Measurements from ENCODE around the gene P2RY8. TPM values are rescaled to one million over a fixed set of nuclear protein-coding genes. Genes with fewer than 3 reads are reported as not detected.
"Not testable (repeated sequence)": the region's sequence is repeated elsewhere in the genome, so short reads cannot be mapped to it uniquely, and the experiment has no call there.

P2RY8 gene
- total RNA-seq, 1 experiment from 2014 or later, result 0.37 TPM

- no peak for TF ChIP-seq GRHL2 (CRISPR knock-in tag; IDR thresholded peaks at IDR 0.05; ENCODE audit: insufficient replicate concordance, severe bottlenecking)
- TF ChIP-seq ZNF416 (CRISPR knock-in tag; IDR thresholded peaks at IDR 0.05), result no peak
- no peak for TF ChIP-seq ZBTB21 (CRISPR knock-in tag; IDR thresholded peaks at IDR 0.05; ENCODE audit: borderline replicate concordance)
- TF ChIP-seq RORB (CRISPR knock-in tag; IDR thresholded peaks at IDR 0.05), result no peak
- TF ChIP-seq, protein P1, sequence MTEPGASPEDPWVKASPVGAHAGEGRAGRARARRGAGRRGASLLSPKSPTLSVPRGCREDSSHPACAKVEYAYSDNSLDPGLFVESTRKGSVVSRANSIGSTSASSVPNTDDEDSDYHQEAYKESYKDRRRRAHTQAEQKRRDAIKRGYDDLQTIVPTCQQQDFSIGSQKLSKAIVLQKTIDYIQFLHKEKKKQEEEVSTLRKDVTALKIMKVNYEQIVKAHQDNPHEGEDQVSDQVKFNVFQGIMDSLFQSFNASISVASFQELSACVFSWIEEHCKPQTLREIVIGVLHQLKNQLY (CRISPR knock-in tag; IDR thresholded peaks at IDR 0.05), result no peak
- TF ChIP-seq ZNF219 (CRISPR knock-in tag; IDR thresholded peaks at IDR 0.05; ENCODE audit: borderline replicate concordance), result no peak
- no peak for TF ChIP-seq TEAD1 (CRISPR knock-in tag; IDR thresholded peaks at IDR 0.05)
Measured at GRCh38 chrX:1483843-1484637, 52.9 kb downstream of the P2RY8 start (continued).

GRCh38 chrX:1482530-1482928 lies 54.5 kb downstream of the P2RY8 start:
- ATAC-seq; POLR2A ChIA-PET; H3K27ac Mint-ChIP-seq; CTCF ChIA-PET; DNase-seq (ENCODE audit: low spot score); H3K4me3 Mint-ChIP-seq: not testable (repeated sequence)
- peaks cover 21% of the 10 kb centered on the region for H3K9me3 Mint-ChIP-seq
- peaks cover 18% of the 10 kb centered on the region for H3K36me3 Mint-ChIP-seq
- peaks cover 11% of the 10 kb centered on the region for H3K4me1 Mint-ChIP-seq
- H3K27me3 Mint-ChIP-seq (ENCODE audit: low read depth), result peaks cover 10% of the 10 kb centered on the region

GRCh38 chrX:1481636-1482529 lies 55.1 kb downstream of the P2RY8 start:
- CTCF ChIA-PET, result no interaction called here
- POLR2A ChIA-PET, result no interaction called here
- peaks cover 24% of the 10 kb centered on the region for H3K9me3 Mint-ChIP-seq
- H3K27me3 Mint-ChIP-seq (ENCODE audit: low read depth), result peaks cover 10% of the 10 kb centered on the region
- peaks cover 18% of the 10 kb centered on the region for H3K36me3 Mint-ChIP-seq
- peak overlapping the region; percentile 87 for H3K27ac Mint-ChIP-seq
- DNase-seq (ENCODE audit: low spot score) (peak; percentile 76), ATAC-seq (peak; percentile 60)
- H3K4me1 Mint-ChIP-seq, result peaks cover 8% of the 10 kb centered on the region
- peak overlapping the region; percentile 52 for H3K4me3 Mint-ChIP-seq
- TF ChIP-seq JAZF1 (CRISPR knock-in tag; IDR thresholded peaks at IDR 0.05), result no peak
- TF ChIP-seq, protein P2, sequence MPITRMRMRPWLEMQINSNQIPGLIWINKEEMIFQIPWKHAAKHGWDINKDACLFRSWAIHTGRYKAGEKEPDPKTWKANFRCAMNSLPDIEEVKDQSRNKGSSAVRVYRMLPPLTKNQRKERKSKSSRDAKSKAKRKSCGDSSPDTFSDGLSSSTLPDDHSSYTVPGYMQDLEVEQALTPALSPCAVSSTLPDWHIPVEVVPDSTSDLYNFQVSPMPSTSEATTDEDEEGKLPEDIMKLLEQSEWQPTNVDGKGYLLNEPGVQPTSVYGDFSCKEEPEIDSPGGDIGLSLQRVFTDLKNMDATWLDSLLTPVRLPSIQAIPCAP (CRISPR knock-in tag; IDR thresholded peaks at IDR 0.05), result no peak
- no peak for TF ChIP-seq ESRRA (CRISPR knock-in tag; IDR thresholded peaks at IDR 0.05; ENCODE audit: borderline replicate concordance)
- TF ChIP-seq, protein P3, sequence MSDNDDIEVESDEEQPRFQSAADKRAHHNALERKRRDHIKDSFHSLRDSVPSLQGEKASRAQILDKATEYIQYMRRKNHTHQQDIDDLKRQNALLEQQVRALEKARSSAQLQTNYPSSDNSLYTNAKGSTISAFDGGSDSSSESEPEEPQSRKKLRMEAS (CRISPR knock-in tag; IDR thresholded peaks at IDR 0.05), result peak; percentile 65
- no peak for TF ChIP-seq TEAD1 (CRISPR knock-in tag; IDR thresholded peaks at IDR 0.05)
- peak; percentile 78; the same call in 1 of the 2 replicates for TF ChIP-seq ATF3 (CRISPR knock-in tag; conservative IDR thresholded peaks at IDR 0.05)
- no peak for TF ChIP-seq CREB1 (CRISPR knock-in tag; IDR thresholded peaks at IDR 0.05)
- TF ChIP-seq, protein P4, sequence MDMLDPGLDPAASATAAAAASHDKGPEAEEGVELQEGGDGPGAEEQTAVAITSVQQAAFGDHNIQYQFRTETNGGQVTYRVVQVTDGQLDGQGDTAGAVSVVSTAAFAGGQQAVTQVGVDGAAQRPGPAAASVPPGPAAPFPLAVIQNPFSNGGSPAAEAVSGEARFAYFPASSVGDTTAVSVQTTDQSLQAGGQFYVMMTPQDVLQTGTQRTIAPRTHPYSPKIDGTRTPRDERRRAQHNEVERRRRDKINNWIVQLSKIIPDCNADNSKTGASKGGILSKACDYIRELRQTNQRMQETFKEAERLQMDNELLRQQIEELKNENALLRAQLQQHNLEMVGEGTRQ (CRISPR knock-in tag; IDR thresholded peaks at IDR 0.05), result no peak
- no peak for TF ChIP-seq MYBL2 (CRISPR knock-in tag; IDR thresholded peaks at IDR 0.05)
- TF ChIP-seq FOXK1 (CRISPR knock-in tag; IDR thresholded peaks at IDR 0.05), result no peak
- TF ChIP-seq, protein P5, sequence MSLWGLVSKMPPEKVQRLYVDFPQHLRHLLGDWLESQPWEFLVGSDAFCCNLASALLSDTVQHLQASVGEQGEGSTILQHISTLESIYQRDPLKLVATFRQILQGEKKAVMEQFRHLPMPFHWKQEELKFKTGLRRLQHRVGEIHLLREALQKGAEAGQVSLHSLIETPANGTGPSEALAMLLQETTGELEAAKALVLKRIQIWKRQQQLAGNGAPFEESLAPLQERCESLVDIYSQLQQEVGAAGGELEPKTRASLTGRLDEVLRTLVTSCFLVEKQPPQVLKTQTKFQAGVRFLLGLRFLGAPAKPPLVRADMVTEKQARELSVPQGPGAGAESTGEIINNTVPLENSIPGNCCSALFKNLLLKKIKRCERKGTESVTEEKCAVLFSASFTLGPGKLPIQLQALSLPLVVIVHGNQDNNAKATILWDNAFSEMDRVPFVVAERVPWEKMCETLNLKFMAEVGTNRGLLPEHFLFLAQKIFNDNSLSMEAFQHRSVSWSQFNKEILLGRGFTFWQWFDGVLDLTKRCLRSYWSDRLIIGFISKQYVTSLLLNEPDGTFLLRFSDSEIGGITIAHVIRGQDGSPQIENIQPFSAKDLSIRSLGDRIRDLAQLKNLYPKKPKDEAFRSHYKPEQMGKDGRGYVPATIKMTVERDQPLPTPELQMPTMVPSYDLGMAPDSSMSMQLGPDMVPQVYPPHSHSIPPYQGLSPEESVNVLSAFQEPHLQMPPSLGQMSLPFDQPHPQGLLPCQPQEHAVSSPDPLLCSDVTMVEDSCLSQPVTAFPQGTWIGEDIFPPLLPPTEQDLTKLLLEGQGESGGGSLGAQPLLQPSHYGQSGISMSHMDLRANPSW (CRISPR knock-in tag; conservative IDR thresholded peaks at IDR 0.05; ENCODE audit: low read depth), result no peak
- TF ChIP-seq ZNF121 (CRISPR knock-in tag; IDR thresholded peaks at IDR 0.05), result no peak
- no peak for TF ChIP-seq NR1H2 (CRISPR knock-in tag; IDR thresholded peaks at IDR 0.05)
- peak; percentile 99 for TF ChIP-seq GABPB1 (CRISPR knock-in tag; IDR thresholded peaks at IDR 0.05)
- TF ChIP-seq ZNF263 (CRISPR knock-in tag; IDR thresholded peaks at IDR 0.05; ENCODE audit: low read depth), result no peak
- TF ChIP-seq ELF4 (CRISPR knock-in tag; IDR thresholded peaks at IDR 0.05; ENCODE audit: low read depth), result no peak
- TF ChIP-seq ZNF317 (CRISPR knock-in tag; IDR thresholded peaks at IDR 0.05; ENCODE audit: borderline replicate concordance, low read depth), result no peak
- TF ChIP-seq, protein P6, sequence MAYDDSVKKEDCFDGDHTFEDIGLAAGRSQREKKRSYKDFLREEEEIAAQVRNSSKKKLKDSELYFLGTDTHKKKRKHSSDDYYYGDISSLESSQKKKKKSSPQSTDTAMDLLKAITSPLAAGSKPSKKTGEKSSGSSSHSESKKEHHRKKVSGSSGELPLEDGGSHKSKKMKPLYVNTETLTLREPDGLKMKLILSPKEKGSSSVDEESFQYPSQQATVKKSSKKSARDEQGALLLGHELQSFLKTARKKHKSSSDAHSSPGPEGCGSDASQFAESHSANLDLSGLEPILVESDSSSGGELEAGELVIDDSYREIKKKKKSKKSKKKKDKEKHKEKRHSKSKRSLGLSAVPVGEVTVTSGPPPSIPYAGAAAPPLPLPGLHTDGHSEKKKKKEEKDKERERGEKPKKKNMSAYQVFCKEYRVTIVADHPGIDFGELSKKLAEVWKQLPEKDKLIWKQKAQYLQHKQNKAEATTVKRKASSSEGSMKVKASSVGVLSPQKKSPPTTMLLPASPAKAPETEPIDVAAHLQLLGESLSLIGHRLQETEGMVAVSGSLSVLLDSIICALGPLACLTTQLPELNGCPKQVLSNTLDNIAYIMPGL (CRISPR knock-in tag; IDR thresholded peaks at IDR 0.05), result no peak
